ENCODE measurements around the gene PACSIN2.

Gene PACSIN2

GRCh38 chr22:42878561-42879305, 136.2 kb downstream of the PACSIN2 start:
- 100% methylated on average over 20 of the region's 22 CpGs for WGBS (ENCODE audit: insufficient coverage)
- ChIA-PET POLR2A (no interaction called here), CTCF (interaction anchor here (0.9 to 1.3 kb wide), 3 partner anchors 11 to 156 kb away, joined by 3 to 4 read pairs (median 3); no protein-coding TSS in a partner anchor)
- Histone ChIP-seq H3K27me3 (replicated peaks in 2 of 5; ENCODE audit: control insufficient read depth in 4 of 5, insufficient read depth in 5 of 5, low read length in 4 of 5) (no peaks in the 10 kb centered on the region), H3K36me3 (ENCODE audit: control insufficient read depth in 4 of 4, insufficient read depth in 4 of 4, low read length in 3 of 4) (peaks cover 0 to 89% (median 74%) of the 10 kb centered on the region in 4 experiments), H3K9me3 (ENCODE audit: control extremely low read depth in 1 of 5, control insufficient read depth in 4 of 5, insufficient read depth in 2 of 5, low read depth in 1 of 5, low read length in 4 of 5) (no peaks in the 10 kb centered on the region), H3K4me1 (ENCODE audit: control extremely low read depth in 1 of 4, control insufficient read depth in 4 of 4, insufficient read depth in 4 of 4, low read length in 3 of 4) (peaks cover 0 to 5% (median 2%) of the 10 kb centered on the region in 4 experiments), H3K27ac (ENCODE audit: insufficient read depth in 1 of 2, low read depth in 1 of 2, low read length in 2 of 2, poor library complexity in 1 of 2, severe bottlenecking in 2 of 2) (no peak overlapping the region), H3K4me3 (ENCODE audit: control insufficient read depth in 1 of 7, extremely low read depth in 1 of 7, insufficient read depth in 4 of 7, low read depth in 2 of 7, low read length in 6 of 7) (no peak overlapping the region)
- DNase-seq = no peak

- POLR2A ChIA-PET = no interaction called here
- WGBS (ENCODE audit: insufficient coverage) = 91% methylated on average over 12 of the region's 12 CpGs
Observed at GRCh38 chr22:42877597-42878340, 137.2 kb downstream of the PACSIN2 start.

GRCh38 chr22:42877158-42877557, 137.8 kb downstream of the PACSIN2 start:
- Histone ChIP-seq H3K36me3 (ENCODE audit: control insufficient read depth in 4 of 4, insufficient read depth in 4 of 4, low read length in 3 of 4) (peaks cover 2 to 83% (median 76%) of the 10 kb centered on the region in 4 experiments), H3K27me3 (replicated peaks in 2 of 5; ENCODE audit: control insufficient read depth in 4 of 5, insufficient read depth in 5 of 5, low read length in 4 of 5) (no peaks in the 10 kb centered on the region), H3K4me3 (ENCODE audit: control insufficient read depth in 1 of 7, extremely low read depth in 1 of 7, insufficient read depth in 4 of 7, low read depth in 2 of 7, low read length in 6 of 7) (no peak overlapping the region), H3K9me3 (ENCODE audit: control extremely low read depth in 1 of 5, control insufficient read depth in 4 of 5, insufficient read depth in 2 of 5, low read depth in 1 of 5, low read length in 4 of 5) (no peaks in the 10 kb centered on the region), H3K27ac (ENCODE audit: insufficient read depth in 1 of 2, low read depth in 1 of 2, low read length in 2 of 2, poor library complexity in 1 of 2, severe bottlenecking in 2 of 2) (no peak overlapping the region), H3K4me1 (ENCODE audit: control extremely low read depth in 1 of 4, control insufficient read depth in 4 of 4, insufficient read depth in 4 of 4, low read length in 3 of 4) (peaks cover 0 to 16% (median 10%) of the 10 kb centered on the region in 4 experiments)
- CTCF ChIA-PET = interaction anchor here (0.9 to 1.9 kb wide), 4 partner anchors 10 to 50 kb away, joined by 3 to 9 read pairs (median 4); no protein-coding TSS in a partner anchor
- 97% methylated on average over 5 of the region's 8 CpGs for WGBS (ENCODE audit: insufficient coverage)
- no peak for DNase-seq
- POLR2A ChIA-PET = no interaction called here

More at GRCh38 chr22:42877597-42878340, 137.2 kb downstream of the PACSIN2 start:
- Histone ChIP-seq H3K27ac (ENCODE audit: insufficient read depth in 1 of 2, low read depth in 1 of 2, low read length in 2 of 2, poor library complexity in 1 of 2, severe bottlenecking in 2 of 2) (no peak overlapping the region), H3K27me3 (replicated peaks in 2 of 5; ENCODE audit: control insufficient read depth in 4 of 5, insufficient read depth in 5 of 5, low read length in 4 of 5) (no peaks in the 10 kb centered on the region), H3K36me3 (ENCODE audit: control insufficient read depth in 4 of 4, insufficient read depth in 4 of 4, low read length in 3 of 4) (peaks cover 2 to 83% (median 74%) of the 10 kb centered on the region in 4 experiments), H3K4me1 (ENCODE audit: control extremely low read depth in 1 of 4, control insufficient read depth in 4 of 4, insufficient read depth in 4 of 4, low read length in 3 of 4) (peaks cover 0 to 14% (median 9%) of the 10 kb centered on the region in 4 experiments), H3K4me3 (ENCODE audit: control insufficient read depth in 1 of 7, extremely low read depth in 1 of 7, insufficient read depth in 4 of 7, low read depth in 2 of 7, low read length in 6 of 7) (no peak overlapping the region), H3K9me3 (ENCODE audit: control extremely low read depth in 1 of 5, control insufficient read depth in 4 of 5, insufficient read depth in 2 of 5, low read depth in 1 of 5, low read length in 4 of 5) (no peaks in the 10 kb centered on the region)
- CTCF ChIA-PET = interaction anchor here (0.9 to 1.9 kb wide), 6 partner anchors 10 to 155 kb away, joined by 3 to 9 read pairs (median 4); no protein-coding TSS in a partner anchor
- DNase-seq = no peak

- WGBS (ENCODE audit: insufficient coverage) = 99% methylated on average over 15 of the region's 17 CpGs
- no peak overlapping the region for H3K4me3 ChIP-seq (ENCODE audit: control insufficient read depth in 1 of 7, extremely low read depth in 1 of 7, insufficient read depth in 4 of 7, low read depth in 2 of 7, low read length in 6 of 7)
- H3K9me3 ChIP-seq (ENCODE audit: control extremely low read depth in 1 of 5, control insufficient read depth in 4 of 5, insufficient read depth in 2 of 5, low read depth in 1 of 5, low read length in 4 of 5) = no peaks in the 10 kb centered on the region
- ChIA-PET POLR2A (no interaction called here), CTCF (interaction anchor here (0.9 to 1.9 kb wide), 2 partner anchors 8 to 11 kb away, joined by 3 to 9 read pairs; no protein-coding TSS in a partner anchor)
- no peak for DNase-seq
- peaks cover 0 to 16% (median 10%) of the 10 kb centered on the region in 4 experiments for H3K4me1 ChIP-seq (ENCODE audit: control extremely low read depth in 1 of 4, control insufficient read depth in 4 of 4, insufficient read depth in 4 of 4, low read length in 3 of 4)
- H3K36me3 ChIP-seq (ENCODE audit: control insufficient read depth in 4 of 4, insufficient read depth in 4 of 4, low read length in 3 of 4) = peaks cover 5 to 82% (median 74%) of the 10 kb centered on the region in 4 experiments
- no peaks in the 10 kb centered on the region for H3K27me3 ChIP-seq (replicated peaks in 2 of 5; ENCODE audit: control insufficient read depth in 4 of 5, insufficient read depth in 5 of 5, low read length in 4 of 5)
- no peak overlapping the region for H3K27ac ChIP-seq (ENCODE audit: insufficient read depth in 1 of 2, low read depth in 1 of 2, low read length in 2 of 2, poor library complexity in 1 of 2, severe bottlenecking in 2 of 2)
Observed at GRCh38 chr22:42876041-42876440, 138.9 kb downstream of the PACSIN2 start.

- ChIA-PET CTCF (interaction anchor here (1.2 to 2.8 kb wide), 6 partner anchors 15 to 55 kb away, joined by 3 to 14 read pairs (median 5); no protein-coding TSS in a partner anchor), POLR2A (interaction anchor here (0.6 kb wide), 1 partner anchor 36 kb away, joined by 3 read pairs; no protein-coding TSS in a partner anchor)
- no peak for DNase-seq
- Histone ChIP-seq H3K4me1 (ENCODE audit: control extremely low read depth in 1 of 4, control insufficient read depth in 4 of 4, insufficient read depth in 4 of 4, low read length in 3 of 4) (peaks cover 0 to 16% (median 10%) of the 10 kb centered on the region in 4 experiments), H3K27me3 (replicated peaks in 2 of 5; ENCODE audit: control insufficient read depth in 4 of 5, insufficient read depth in 5 of 5, low read length in 4 of 5) (no peaks in the 10 kb centered on the region), H3K9me3 (ENCODE audit: control extremely low read depth in 1 of 5, control insufficient read depth in 4 of 5, insufficient read depth in 2 of 5, low read depth in 1 of 5, low read length in 4 of 5) (no peaks in the 10 kb centered on the region), H3K27ac (ENCODE audit: insufficient read depth in 1 of 2, low read depth in 1 of 2, low read length in 2 of 2, poor library complexity in 1 of 2, severe bottlenecking in 2 of 2) (no peak overlapping the region), H3K36me3 (ENCODE audit: control insufficient read depth in 4 of 4, insufficient read depth in 4 of 4, low read length in 3 of 4) (peaks cover 5 to 76% (median 69%) of the 10 kb centered on the region in 4 experiments), H3K4me3 (ENCODE audit: control insufficient read depth in 1 of 7, extremely low read depth in 1 of 7, insufficient read depth in 4 of 7, low read depth in 2 of 7, low read length in 6 of 7) (no peak overlapping the region)
- WGBS (ENCODE audit: insufficient coverage) = 98% methylated on average over 4 of the region's 7 CpGs
Observed at GRCh38 chr22:42874010-42874409, 140.9 kb downstream of the PACSIN2 start.

GRCh38 chr22:42873356-42873755, 141.6 kb downstream of the PACSIN2 start:
- no peaks in the 10 kb centered on the region for H3K27me3 ChIP-seq (replicated peaks in 2 of 5; ENCODE audit: control insufficient read depth in 4 of 5, insufficient read depth in 5 of 5, low read length in 4 of 5)
- H3K27ac ChIP-seq (ENCODE audit: insufficient read depth in 1 of 2, low read depth in 1 of 2, low read length in 2 of 2, poor library complexity in 1 of 2, severe bottlenecking in 2 of 2) = peak overlapping the region in 1 of 2 experiments; percentile 36
- H3K9me3 ChIP-seq (ENCODE audit: control extremely low read depth in 1 of 5, control insufficient read depth in 4 of 5, insufficient read depth in 2 of 5, low read depth in 1 of 5, low read length in 4 of 5) = no peaks in the 10 kb centered on the region
- peak; percentile 69 to 91 (median 89) for DNase-seq
- peaks cover 5 to 76% (median 66%) of the 10 kb centered on the region in 4 experiments for H3K36me3 ChIP-seq (ENCODE audit: control insufficient read depth in 4 of 4, insufficient read depth in 4 of 4, low read length in 3 of 4)
- POLR2A ChIA-PET = interaction anchor here (0.6 to 0.9 kb wide), 2 partner anchors 10 to 37 kb away, joined by 3 to 6 read pairs; no protein-coding TSS in a partner anchor
- peaks cover 0 to 16% (median 10%) of the 10 kb centered on the region in 4 experiments for H3K4me1 ChIP-seq (ENCODE audit: control extremely low read depth in 1 of 4, control insufficient read depth in 4 of 4, insufficient read depth in 4 of 4, low read length in 3 of 4)
- CTCF ChIA-PET = interaction anchor here (0.8 to 2.8 kb wide), 8 partner anchors 9 to 93 kb away, joined by 3 to 14 read pairs (median 5); no protein-coding TSS in a partner anchor
- H3K4me3 ChIP-seq (ENCODE audit: control insufficient read depth in 1 of 7, extremely low read depth in 1 of 7, insufficient read depth in 4 of 7, low read depth in 2 of 7, low read length in 6 of 7) = no peak overlapping the region

Data from common myeloid progenitor, CD34-positive (primary cell).